ENCODE measurements around the gene SEC62.

DNA sequence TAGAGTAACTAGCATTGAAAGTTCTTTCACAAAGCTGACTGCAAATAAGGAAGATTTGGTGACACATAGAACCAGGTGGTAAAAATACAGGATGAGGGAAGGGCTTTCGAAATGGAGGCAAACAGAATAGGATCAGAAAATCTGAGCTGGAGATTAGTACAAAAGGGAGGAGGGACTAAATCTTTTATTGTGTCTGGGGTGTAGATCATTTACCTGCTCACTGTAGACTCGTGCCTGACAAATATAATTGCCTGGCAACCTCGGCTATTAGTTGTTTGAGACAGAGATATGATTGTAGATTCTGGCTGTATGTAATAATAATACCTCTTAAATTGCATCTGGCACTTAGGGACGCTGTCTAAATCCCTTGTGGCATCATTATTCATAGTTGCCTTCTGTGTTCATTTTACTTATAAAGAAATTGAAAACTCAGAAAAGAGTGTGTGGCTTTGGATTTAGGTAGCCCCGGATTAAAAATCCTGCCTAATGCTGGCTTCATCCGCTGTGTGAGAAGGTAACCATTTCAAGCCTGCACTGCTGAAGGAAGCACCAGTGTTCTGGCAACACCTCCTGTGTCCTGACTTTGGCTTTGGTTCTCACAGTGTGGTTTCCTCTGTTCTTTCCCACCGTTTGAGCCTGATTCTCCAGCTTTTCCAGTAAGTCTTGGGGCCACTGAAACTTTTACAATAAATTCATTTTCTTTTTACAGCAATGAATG lies 46.2 kb downstream of the SEC62 start:
- TF ChIP-seq, protein P1, sequence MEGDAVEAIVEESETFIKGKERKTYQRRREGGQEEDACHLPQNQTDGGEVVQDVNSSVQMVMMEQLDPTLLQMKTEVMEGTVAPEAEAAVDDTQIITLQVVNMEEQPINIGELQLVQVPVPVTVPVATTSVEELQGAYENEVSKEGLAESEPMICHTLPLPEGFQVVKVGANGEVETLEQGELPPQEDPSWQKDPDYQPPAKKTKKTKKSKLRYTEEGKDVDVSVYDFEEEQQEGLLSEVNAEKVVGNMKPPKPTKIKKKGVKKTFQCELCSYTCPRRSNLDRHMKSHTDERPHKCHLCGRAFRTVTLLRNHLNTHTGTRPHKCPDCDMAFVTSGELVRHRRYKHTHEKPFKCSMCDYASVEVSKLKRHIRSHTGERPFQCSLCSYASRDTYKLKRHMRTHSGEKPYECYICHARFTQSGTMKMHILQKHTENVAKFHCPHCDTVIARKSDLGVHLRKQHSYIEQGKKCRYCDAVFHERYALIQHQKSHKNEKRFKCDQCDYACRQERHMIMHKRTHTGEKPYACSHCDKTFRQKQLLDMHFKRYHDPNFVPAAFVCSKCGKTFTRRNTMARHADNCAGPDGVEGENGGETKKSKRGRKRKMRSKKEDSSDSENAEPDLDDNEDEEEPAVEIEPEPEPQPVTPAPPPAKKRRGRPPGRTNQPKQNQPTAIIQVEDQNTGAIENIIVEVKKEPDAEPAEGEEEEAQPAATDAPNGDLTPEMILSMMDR (IDR thresholded peaks at IDR 0.05): no peak
- TF ChIP-seq RORB (CRISPR knock-in tag; IDR thresholded peaks at IDR 0.05) (no peak), CBFB (CRISPR knock-in tag; IDR thresholded peaks at IDR 0.05; ENCODE audit: low read depth) (no peak)

Measured in WTC11 (cell line).